MM.1S (cell line): Measurements from ENCODE around the gene GPATCH3.

ENCODE experiments used
- DNase-seq: peaks from one replicate; pipeline ENCODE4 v3.0.0-alpha.2; 2015
- H2AFZ ChIP-seq: fragments of 300-600 bp; sonication (generic); 2 replicates; pipeline ENCODE4 v1.6.0; 2016; ENCODE audit warnings: antibody characterized with exemption, low read length
- H3F3A ChIP-seq: fragments of 300-600 bp; sonication (generic); 2 replicates; pipeline ENCODE4 v1.6.1; 2016; ENCODE audit warnings: mild to moderate bottlenecking, antibody characterized with exemption, low read length, moderate library complexity, mixed read lengths; ENCODE audit not compliant: insufficient read depth
- H3K27ac ChIP-seq: fragments of 300-600 bp; sonication (generic); 2 replicates; pipeline ENCODE4 v1.5.1; 2016; ENCODE audit warnings: mild to moderate bottlenecking, low read length
- H3K27me3 ChIP-seq: fragments of 300-600 bp; sonication (generic); replicated peaks from 2 replicates; pipeline ENCODE4 v1.6.0; 2016; ENCODE audit warnings: low read length; ENCODE audit not compliant: insufficient read depth
- H3K36me3 ChIP-seq: fragments of 300-600 bp; sonication (generic); replicated peaks from 2 replicates; pipeline ENCODE4 v1.6.1; 2016; ENCODE audit warnings: mild to moderate bottlenecking, low read length, mixed read lengths; ENCODE audit not compliant: insufficient read depth
- H3K4me1 ChIP-seq: fragments of 300-600 bp; sonication (generic); 2 replicates; pipeline ENCODE4 v1.6.1; 2016; ENCODE audit warnings: low read length, mixed read lengths
- H3K4me2 ChIP-seq: fragments of 300-600 bp; sonication (generic); 2 replicates; pipeline ENCODE4 v1.6.0; 2016; ENCODE audit warnings: low read depth, low read length
- H3K4me3 ChIP-seq: fragments of 300-600 bp; sonication (generic); 2 replicates; pipeline ENCODE4 v1.5.1; 2016; ENCODE audit warnings: low read length, mixed read lengths
- H3K79me2 ChIP-seq: fragments of 300-600 bp; sonication (generic); 2 replicates; pipeline ENCODE4 v1.6.1; 2016; ENCODE audit warnings: mixed run types, low read length, mixed read lengths
- H3K9ac ChIP-seq: fragments of 300-600 bp; sonication (generic); 2 replicates; pipeline ENCODE4 v1.6.1; 2016; ENCODE audit warnings: low read length, mixed read lengths
- H3K9me2 ChIP-seq: fragments of 300-600 bp; sonication (generic); replicated peaks from 2 replicates; pipeline ENCODE4 v1.6.1; 2016; ENCODE audit warnings: mild to moderate bottlenecking, low read length, mixed read lengths; ENCODE audit not compliant: insufficient read depth
- H3K9me3 ChIP-seq: fragments of 300-600 bp; sonication (generic); replicated peaks from 2 replicates; pipeline ENCODE4 v1.6.1; 2016; ENCODE audit warnings: mild to moderate bottlenecking, low read length, mixed read lengths; ENCODE audit not compliant: insufficient read depth
- H4K20me1 ChIP-seq: fragments of 300-600 bp; sonication (generic); 2 replicates; pipeline ENCODE4 v1.6.1; 2016; ENCODE audit warnings: mild to moderate bottlenecking, low read length, moderate library complexity, mixed read lengths; ENCODE audit not compliant: insufficient read depth
- EZH2 ChIP-seq: fragments of 300-600 bp; sonication (generic); optimal IDR thresholded peaks from 2 replicates; pipeline ENCODE3; 2017; ENCODE audit warnings: low read depth, mild to moderate bottlenecking, antibody characterized with exemption, low read length, mixed read lengths
- EZH2phosphoT487 ChIP-seq: fragments of 300-600 bp; sonication (generic); IDR thresholded peaks from 2 replicates; pipeline ENCODE4 v1.6.1; 2018; ENCODE audit warnings: antibody characterized with exemption, low read length
- TF ChIP-seq, protein P1 (sequence below): fragments of 300-600 bp; sonication (generic); IDR thresholded peaks from 2 replicates; pipeline ENCODE4 v1.5.1; 2016; ENCODE audit warnings: antibody characterized with exemption, low read length, mixed read lengths

The GPATCH3 gene

DNA sequence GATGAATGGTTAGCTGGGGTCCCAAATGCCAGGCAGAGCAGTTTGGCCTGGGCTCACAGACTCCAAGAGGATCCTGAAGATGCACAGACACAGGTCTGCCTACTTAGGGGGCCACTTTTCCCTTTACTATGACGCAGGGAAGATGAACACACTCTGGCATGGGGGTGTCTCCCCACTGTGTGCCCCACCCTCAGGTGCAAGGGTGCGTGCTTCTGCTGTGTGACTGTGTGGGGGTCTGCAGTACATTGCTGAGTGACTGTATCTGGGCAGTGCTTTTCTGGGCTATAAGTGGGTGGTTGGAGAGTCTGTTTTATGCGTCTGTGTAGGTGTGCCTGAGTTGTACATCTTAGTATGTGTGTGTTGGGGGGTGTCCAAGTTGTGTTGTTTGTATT, 9.7 kb upstream of the GPATCH3 start:
- H3K9me3 ChIP-seq, result no peaks in the 10 kb centered on the region
- H3K79me2 ChIP-seq, result no peaks in the 10 kb centered on the region
- H4K20me1 ChIP-seq, result no peaks in the 10 kb centered on the region
- H3F3A ChIP-seq, result no peaks in the 10 kb centered on the region
- no peaks in the 10 kb centered on the region; the same call in none of the 2 replicates for H3K27me3 ChIP-seq
- DNase-seq, result no peak
- H3K4me1 ChIP-seq, result no peaks in the 10 kb centered on the region
- no peak overlapping the region for H2AFZ ChIP-seq
- TF ChIP-seq EZH2, result no peak
- TF ChIP-seq, protein P1, sequence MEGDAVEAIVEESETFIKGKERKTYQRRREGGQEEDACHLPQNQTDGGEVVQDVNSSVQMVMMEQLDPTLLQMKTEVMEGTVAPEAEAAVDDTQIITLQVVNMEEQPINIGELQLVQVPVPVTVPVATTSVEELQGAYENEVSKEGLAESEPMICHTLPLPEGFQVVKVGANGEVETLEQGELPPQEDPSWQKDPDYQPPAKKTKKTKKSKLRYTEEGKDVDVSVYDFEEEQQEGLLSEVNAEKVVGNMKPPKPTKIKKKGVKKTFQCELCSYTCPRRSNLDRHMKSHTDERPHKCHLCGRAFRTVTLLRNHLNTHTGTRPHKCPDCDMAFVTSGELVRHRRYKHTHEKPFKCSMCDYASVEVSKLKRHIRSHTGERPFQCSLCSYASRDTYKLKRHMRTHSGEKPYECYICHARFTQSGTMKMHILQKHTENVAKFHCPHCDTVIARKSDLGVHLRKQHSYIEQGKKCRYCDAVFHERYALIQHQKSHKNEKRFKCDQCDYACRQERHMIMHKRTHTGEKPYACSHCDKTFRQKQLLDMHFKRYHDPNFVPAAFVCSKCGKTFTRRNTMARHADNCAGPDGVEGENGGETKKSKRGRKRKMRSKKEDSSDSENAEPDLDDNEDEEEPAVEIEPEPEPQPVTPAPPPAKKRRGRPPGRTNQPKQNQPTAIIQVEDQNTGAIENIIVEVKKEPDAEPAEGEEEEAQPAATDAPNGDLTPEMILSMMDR, result no peak
- H3K9me2 ChIP-seq, result no peaks in the 10 kb centered on the region
- H3K36me3 ChIP-seq, result no peaks in the 10 kb centered on the region
- H3K4me3 ChIP-seq, result no peak overlapping the region
- H3K4me2 ChIP-seq, result no peak overlapping the region
- no peak overlapping the region for H3K9ac ChIP-seq
- H3K27ac ChIP-seq, result no peak overlapping the region

DNA sequence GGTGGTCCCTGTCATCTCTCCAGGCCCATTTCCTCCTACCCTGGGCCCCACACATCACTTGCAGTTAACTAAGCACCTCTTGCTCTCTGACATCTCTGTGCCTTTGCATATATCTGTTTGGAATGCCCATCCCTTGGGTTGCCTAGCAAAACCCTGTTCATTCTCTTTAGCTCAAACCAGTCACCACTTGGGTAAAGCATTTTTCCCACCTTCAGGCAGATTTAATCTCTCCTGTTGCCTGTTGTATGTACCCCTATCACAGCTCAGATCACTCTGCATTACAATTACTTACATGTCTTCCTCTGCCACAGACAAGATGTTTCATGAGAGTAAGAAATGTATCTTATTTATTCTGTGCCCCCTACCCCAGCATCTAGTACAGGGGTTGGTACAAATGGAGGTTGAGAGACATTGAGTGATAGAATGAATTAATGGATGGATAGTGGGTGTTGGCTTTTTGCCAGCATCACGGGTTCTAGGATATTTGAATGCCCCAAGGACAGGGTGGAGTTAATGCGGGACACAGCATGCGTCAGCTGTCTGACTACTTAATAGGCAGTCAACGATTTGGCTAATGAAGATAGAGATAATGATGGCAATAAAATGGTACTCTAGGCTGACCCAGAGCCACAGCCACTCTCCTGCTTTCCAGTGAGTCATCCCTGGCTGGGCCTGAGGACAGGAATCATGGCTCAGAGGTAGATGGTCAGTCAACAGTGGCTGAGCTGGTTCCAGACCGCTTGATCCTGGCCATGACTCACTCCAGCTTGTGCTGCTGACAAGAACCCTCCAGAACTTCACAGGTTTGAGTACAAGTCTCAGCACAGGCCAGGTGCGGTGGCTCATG, 7.0 kb upstream of the GPATCH3 start:
- Histone ChIP-seq H3F3A (no peaks in the 10 kb centered on the region), H3K4me2 (no peak overlapping the region), H3K4me1 (no peaks in the 10 kb centered on the region), H3K36me3 (no peaks in the 10 kb centered on the region), H3K9me3 (no peaks in the 10 kb centered on the region), H3K79me2 (no peaks in the 10 kb centered on the region), H3K27ac (no peak overlapping the region), H3K4me3 (no peak overlapping the region), H4K20me1 (no peaks in the 10 kb centered on the region), H3K27me3 (no peaks in the 10 kb centered on the region; the same call in none of the 2 replicates), H3K9ac (no peak overlapping the region), H2AFZ (no peak overlapping the region), H3K9me2 (no peaks in the 10 kb centered on the region)
- TF ChIP-seq, protein P1, result no peak
- TF ChIP-seq EZH2 (no peak), EZH2phosphoT487 (no peak)
- no peak for DNase-seq

DNA sequence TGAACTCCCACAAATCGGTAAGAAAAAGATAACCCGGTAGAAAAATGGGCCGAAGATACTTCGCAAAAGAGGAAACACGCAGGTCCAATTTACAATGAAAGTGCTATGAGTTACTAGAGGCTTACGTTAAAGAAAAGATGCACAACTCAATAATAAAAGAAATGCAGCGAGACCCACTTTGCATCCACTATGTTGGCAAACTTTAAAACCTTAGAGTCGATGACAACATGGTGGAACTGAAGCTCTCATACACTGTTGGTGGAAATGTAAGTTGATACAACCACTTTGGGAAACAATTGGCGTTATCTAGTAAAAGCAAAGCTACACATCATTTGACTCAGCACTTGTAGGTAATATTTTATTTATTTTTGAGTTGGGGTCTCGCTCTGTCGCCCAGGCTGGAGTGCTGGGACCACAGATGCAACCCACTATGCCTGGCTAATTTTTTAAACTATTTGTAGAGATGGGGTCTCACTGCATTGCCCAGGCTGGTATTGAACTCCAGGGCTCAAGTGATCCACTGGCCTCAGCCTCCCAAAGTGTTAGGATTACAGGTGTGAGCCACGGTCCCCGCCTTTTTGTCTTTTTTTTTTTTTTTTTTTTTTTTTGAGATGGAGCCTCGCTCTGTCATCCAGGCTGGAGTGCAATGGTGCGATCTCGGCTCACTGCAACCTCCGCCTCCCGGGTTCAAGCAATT, 696 bp upstream of the GPATCH3 start:
- Histone ChIP-seq H3K9ac (peak overlapping the region; percentile 88), H3K4me2 (peak overlapping the region; percentile 75), H4K20me1 (no peaks in the 10 kb centered on the region), H3F3A (peaks cover 4% of the 10 kb centered on the region; the same call in 1 of the 2 replicates), H3K27ac (peak overlapping the region; percentile 68; the same call in 1 of the 2 replicates), H3K4me1 (peaks cover 8% of the 10 kb centered on the region), H3K27me3 (no peaks in the 10 kb centered on the region), H3K9me3 (no peaks in the 10 kb centered on the region), H3K79me2 (peaks cover 36% of the 10 kb centered on the region), H3K4me3 (peak overlapping the region; percentile 87), H2AFZ (peak overlapping the region; percentile 85), H3K36me3 (no peaks in the 10 kb centered on the region; the same call in 1 of the 2 replicates), H3K9me2 (no peaks in the 10 kb centered on the region)
- no peak for DNase-seq
- TF ChIP-seq, protein P1, result no peak
- no peak for TF ChIP-seq EZH2
